ENCODE results near the gene PHEX. TPM values are rescaled to one million over a fixed set of nuclear protein-coding genes. Genes with fewer than 3 reads are reported as not detected.

The PHEX gene
- total RNA-seq, 1 experiment from 2014 or later, result 1.3 TPM

- Histone ChIP-seq H3K9me2 (replicated peaks; ENCODE audit: insufficient read depth, low read length) (no peaks in the 10 kb centered on the region), H3K4me3 (ENCODE audit: low read length) (no peak overlapping the region), H3K4me1 (ENCODE audit: low read length) (no peaks in the 10 kb centered on the region), H4K20me1 (ENCODE audit: insufficient read depth, low read depth, low read length) (no peaks in the 10 kb centered on the region), H2AFZ (ENCODE audit: low read length) (no peak overlapping the region), H3K27me3 (ENCODE audit: low read length) (no peaks in the 10 kb centered on the region), H3K9me3 (ENCODE audit: low read length) (no peaks in the 10 kb centered on the region), H3K4me2 (ENCODE audit: low read depth, low read length, poor library complexity, severe bottlenecking) (no peak overlapping the region), H3K79me2 (ENCODE audit: low read length) (no peaks in the 10 kb centered on the region), H3K9ac (ENCODE audit: low read length) (no peak overlapping the region), H3K36me3 (ENCODE audit: insufficient read depth, low read length) (no peaks in the 10 kb centered on the region), H3K27ac (ENCODE audit: low read length) (no peak overlapping the region)
- DNase-seq, result no peak
Observed at GRCh38 chrX:22126327-22126726, 94.2 kb downstream of the PHEX start.

GRCh38 chrX:22128961-22129360 is 96.8 kb downstream of the PHEX start:
- no peak overlapping the region for H3K4me2 ChIP-seq (ENCODE audit: low read depth, low read length, poor library complexity, severe bottlenecking)
- DNase-seq, result no peak
- H3K9me3 ChIP-seq (ENCODE audit: low read length), result no peaks in the 10 kb centered on the region

GRCh38 chrX:22134681-22135080 is 102.6 kb downstream of the PHEX start:
- no peaks in the 10 kb centered on the region for H3K36me3 ChIP-seq (ENCODE audit: insufficient read depth, low read length)
- no peaks in the 10 kb centered on the region for H3K9me2 ChIP-seq (replicated peaks; ENCODE audit: insufficient read depth, low read length)
- H3K27ac ChIP-seq (ENCODE audit: low read length), result no peak overlapping the region
- no peaks in the 10 kb centered on the region for H3K79me2 ChIP-seq (ENCODE audit: low read length)
- no peaks in the 10 kb centered on the region for H3K4me1 ChIP-seq (ENCODE audit: low read length)
- no peak overlapping the region for H3K9ac ChIP-seq (ENCODE audit: low read length)
- no peaks in the 10 kb centered on the region for H3K27me3 ChIP-seq (ENCODE audit: low read length)
- no peak for DNase-seq
- no peaks in the 10 kb centered on the region for H4K20me1 ChIP-seq (ENCODE audit: insufficient read depth, low read depth, low read length)
- H2AFZ ChIP-seq (ENCODE audit: low read length), result no peak overlapping the region
- H3K4me2 ChIP-seq (ENCODE audit: low read depth, low read length, poor library complexity, severe bottlenecking), result no peak overlapping the region
- H3K4me3 ChIP-seq (ENCODE audit: low read length), result no peak overlapping the region
- H3K9me3 ChIP-seq (ENCODE audit: low read length), result no peaks in the 10 kb centered on the region

More at GRCh38 chrX:22128961-22129360, 96.8 kb downstream of the PHEX start:
- Histone ChIP-seq H2AFZ (ENCODE audit: low read length) (no peak overlapping the region), H3K9ac (ENCODE audit: low read length) (no peak overlapping the region), H3K27me3 (ENCODE audit: low read length) (no peaks in the 10 kb centered on the region), H3K79me2 (ENCODE audit: low read length) (no peaks in the 10 kb centered on the region), H4K20me1 (ENCODE audit: insufficient read depth, low read depth, low read length) (no peaks in the 10 kb centered on the region), H3K4me3 (ENCODE audit: low read length) (no peak overlapping the region), H3K9me2 (replicated peaks; ENCODE audit: insufficient read depth, low read length) (no peaks in the 10 kb centered on the region), H3K4me1 (ENCODE audit: low read length) (no peaks in the 10 kb centered on the region), H3K27ac (ENCODE audit: low read length) (no peak overlapping the region), H3K36me3 (ENCODE audit: insufficient read depth, low read length) (no peaks in the 10 kb centered on the region)

GRCh38 chrX:22135171-22135711 is 103.1 kb downstream of the PHEX start:
- H4K20me1 ChIP-seq (ENCODE audit: insufficient read depth, low read depth, low read length), result no peaks in the 10 kb centered on the region
- H3K9me3 ChIP-seq (ENCODE audit: low read length), result no peaks in the 10 kb centered on the region
- H3K4me2 ChIP-seq (ENCODE audit: low read depth, low read length, poor library complexity, severe bottlenecking), result no peak overlapping the region
- no peak overlapping the region for H3K9ac ChIP-seq (ENCODE audit: low read length)
- no peak for DNase-seq
- no peaks in the 10 kb centered on the region for H3K79me2 ChIP-seq (ENCODE audit: low read length)
- H3K9me2 ChIP-seq (replicated peaks; ENCODE audit: insufficient read depth, low read length), result no peaks in the 10 kb centered on the region
- H3K27ac ChIP-seq (ENCODE audit: low read length), result no peak overlapping the region
- H3K27me3 ChIP-seq (ENCODE audit: low read length), result no peaks in the 10 kb centered on the region
- H3K36me3 ChIP-seq (ENCODE audit: insufficient read depth, low read length), result no peaks in the 10 kb centered on the region
- H3K4me3 ChIP-seq (ENCODE audit: low read length), result no peak overlapping the region
- H2AFZ ChIP-seq (ENCODE audit: low read length), result no peak overlapping the region
- no peaks in the 10 kb centered on the region for H3K4me1 ChIP-seq (ENCODE audit: low read length)

GRCh38 chrX:22135994-22136684 is 104.0 kb downstream of the PHEX start:
- H3K79me2 ChIP-seq (ENCODE audit: low read length), result no peaks in the 10 kb centered on the region
- no peak overlapping the region for H3K4me3 ChIP-seq (ENCODE audit: low read length)
- H3K9me3 ChIP-seq (ENCODE audit: low read length), result no peaks in the 10 kb centered on the region
- no peaks in the 10 kb centered on the region for H4K20me1 ChIP-seq (ENCODE audit: insufficient read depth, low read depth, low read length)
- H3K9me2 ChIP-seq (replicated peaks; ENCODE audit: insufficient read depth, low read length), result no peaks in the 10 kb centered on the region
- H3K4me2 ChIP-seq (ENCODE audit: low read depth, low read length, poor library complexity, severe bottlenecking), result no peak overlapping the region
- no peaks in the 10 kb centered on the region for H3K27me3 ChIP-seq (ENCODE audit: low read length)
- H3K27ac ChIP-seq (ENCODE audit: low read length), result no peak overlapping the region
- H3K9ac ChIP-seq (ENCODE audit: low read length), result no peak overlapping the region
- H3K36me3 ChIP-seq (ENCODE audit: insufficient read depth, low read length), result no peaks in the 10 kb centered on the region
- no peak overlapping the region for H2AFZ ChIP-seq (ENCODE audit: low read length)
- peak; percentile 80 for DNase-seq
- H3K4me1 ChIP-seq (ENCODE audit: low read length), result no peaks in the 10 kb centered on the region

GRCh38 chrX:22136711-22137110 is 104.6 kb downstream of the PHEX start:
- Histone ChIP-seq H3K4me2 (ENCODE audit: low read depth, low read length, poor library complexity, severe bottlenecking) (no peak overlapping the region), H3K9me3 (ENCODE audit: low read length) (no peaks in the 10 kb centered on the region), H2AFZ (ENCODE audit: low read length) (no peak overlapping the region), H3K27me3 (ENCODE audit: low read length) (no peaks in the 10 kb centered on the region), H3K36me3 (ENCODE audit: insufficient read depth, low read length) (no peaks in the 10 kb centered on the region), H3K9ac (ENCODE audit: low read length) (no peak overlapping the region), H3K4me3 (ENCODE audit: low read length) (no peak overlapping the region), H4K20me1 (ENCODE audit: insufficient read depth, low read depth, low read length) (no peaks in the 10 kb centered on the region), H3K9me2 (replicated peaks; ENCODE audit: insufficient read depth, low read length) (no peaks in the 10 kb centered on the region), H3K27ac (ENCODE audit: low read length) (no peak overlapping the region), H3K79me2 (ENCODE audit: low read length) (no peaks in the 10 kb centered on the region), H3K4me1 (ENCODE audit: low read length) (no peaks in the 10 kb centered on the region)
- DNase-seq, result no peak

GRCh38 chrX:22139822-22140221 is 107.7 kb downstream of the PHEX start:
- Histone ChIP-seq H2AFZ (ENCODE audit: low read length) (no peak overlapping the region), H3K4me1 (ENCODE audit: low read length) (no peaks in the 10 kb centered on the region), H3K27me3 (ENCODE audit: low read length) (no peaks in the 10 kb centered on the region), H3K27ac (ENCODE audit: low read length) (no peak overlapping the region), H3K9me2 (replicated peaks; ENCODE audit: insufficient read depth, low read length) (no peaks in the 10 kb centered on the region), H3K79me2 (ENCODE audit: low read length) (no peaks in the 10 kb centered on the region), H4K20me1 (ENCODE audit: insufficient read depth, low read depth, low read length) (no peaks in the 10 kb centered on the region), H3K4me2 (ENCODE audit: low read depth, low read length, poor library complexity, severe bottlenecking) (no peak overlapping the region), H3K9me3 (ENCODE audit: low read length) (no peaks in the 10 kb centered on the region), H3K36me3 (ENCODE audit: insufficient read depth, low read length) (no peaks in the 10 kb centered on the region), H3K4me3 (ENCODE audit: low read length) (no peak overlapping the region), H3K9ac (ENCODE audit: low read length) (no peak overlapping the region)
- DNase-seq, result no peak

GRCh38 chrX:22141047-22141730 is 109.1 kb downstream of the PHEX start:
- Histone ChIP-seq H3K27me3 (ENCODE audit: low read length) (no peaks in the 10 kb centered on the region), H3K79me2 (ENCODE audit: low read length) (no peaks in the 10 kb centered on the region), H2AFZ (ENCODE audit: low read length) (no peak overlapping the region), H4K20me1 (ENCODE audit: insufficient read depth, low read depth, low read length) (no peaks in the 10 kb centered on the region), H3K4me3 (ENCODE audit: low read length) (no peak overlapping the region), H3K9me3 (ENCODE audit: low read length) (no peaks in the 10 kb centered on the region), H3K9ac (ENCODE audit: low read length) (no peak overlapping the region), H3K4me2 (ENCODE audit: low read depth, low read length, poor library complexity, severe bottlenecking) (no peak overlapping the region), H3K9me2 (replicated peaks; ENCODE audit: insufficient read depth, low read length) (no peaks in the 10 kb centered on the region), H3K27ac (ENCODE audit: low read length) (no peak overlapping the region), H3K4me1 (ENCODE audit: low read length) (no peaks in the 10 kb centered on the region), H3K36me3 (ENCODE audit: insufficient read depth, low read length) (no peaks in the 10 kb centered on the region)
- DNase-seq, result no peak
